IMR-90 (cell line): Measurements from ENCODE around the gene MESP2. TPM values are rescaled to one million over a fixed set of nuclear protein-coding genes. Genes with fewer than 3 reads are reported as not detected.

Source experiments
- ATAC-seq: fragments of 200-7000 bp; cut with Tn5 transposase; 2 replicates; pipeline ENCODE4 v1.9.1; 2020; ENCODE audit warnings: low read depth, mild to moderate bottlenecking, moderate library complexity
- BruUV-seq: library from RNA; stranded (reverse); fragments of 400-500 nt; replicated peaks from 2 replicates; lab custom pipeline; 2021; lab: Mats Ljungman, UMichigan
- CTCF ChIA-PET: fragments of 300-600 bp; formaldehyde crosslinking; extraction: SDS; loops from one replicate; lab custom pipeline; 2021; ENCODE audit warnings: antibody characterized with exemption; lab: Yijun Ruan, JAX
- POLR2A ChIA-PET: fragments of 300-600 bp; sonication (Branson Sonifier 250); formaldehyde crosslinking; loops from one replicate; lab custom pipeline; 2022; ENCODE audit warnings: antibody characterized with exemption; ENCODE audit not compliant: unreplicated experiment; lab: Charles Lee
- DNase-seq: peaks from one replicate; pipeline ENCODE4 v3.0.0; 2013
- H2AFZ ChIP-seq: replicated peaks from 2 replicates; pipeline ENCODE3; 2013; ENCODE audit warnings: low read length, mild to moderate bottlenecking; ENCODE audit not compliant: poor library complexity
- H2AK5ac ChIP-seq: 2 replicates; pipeline ENCODE4 v1.6.1; 2013; ENCODE audit warnings: low read depth, low read length, inconsistent platforms
- H2AK9ac ChIP-seq: replicated peaks from 2 replicates; pipeline ENCODE3; 2013; ENCODE audit warnings: mild to moderate bottlenecking, low read depth, low read length, moderate library complexity; ENCODE audit not compliant: poor library complexity
- H2BK120ac ChIP-seq: 2 replicates; pipeline ENCODE4 v1.6.1; 2013; ENCODE audit warnings: low read depth, low read length, inconsistent platforms
- H2BK15ac ChIP-seq: 3 replicates; pipeline ENCODE4 v1.6.1; 2013; ENCODE audit warnings: low read depth, low read length, inconsistent platforms
- H2BK20ac ChIP-seq: 2 replicates; pipeline ENCODE4 v1.6.1; 2013; ENCODE audit warnings: low read depth, mild to moderate bottlenecking, inconsistent platforms, low read length, moderate library complexity
- H2BK5ac ChIP-seq: 2 replicates; pipeline ENCODE4 v1.6.1; 2013; ENCODE audit warnings: mild to moderate bottlenecking, low read depth, low read length, inconsistent platforms; ENCODE audit not compliant: poor library complexity, severe bottlenecking
- H3K14ac ChIP-seq: replicated peaks from 2 replicates; pipeline ENCODE4 v1.6.1; 2013; ENCODE audit warnings: low read depth, low read length, inconsistent platforms
- H3K18ac ChIP-seq: 2 replicates; pipeline ENCODE4 v1.6.1; 2013; ENCODE audit warnings: low read depth, low read length, control low read depth
- H3K23ac ChIP-seq: 2 replicates; pipeline ENCODE4 v1.6.1; 2013; ENCODE audit warnings: low read depth, low read length, inconsistent platforms
- H3K27ac ChIP-seq: 2 replicates; pipeline ENCODE4 v1.5.1; 2013; ENCODE audit warnings: mild to moderate bottlenecking, control low read depth, low read length; ENCODE audit not compliant: insufficient read depth
- H3K27me3 ChIP-seq: 2 replicates; pipeline ENCODE4 v1.6.1; 2013; ENCODE audit warnings: low read length; ENCODE audit not compliant: control insufficient read depth, insufficient read depth
- H3K36me3 ChIP-seq: 2 replicates; pipeline ENCODE4 v1.6.1; 2013; ENCODE audit warnings: low read length, mixed read lengths; ENCODE audit not compliant: control insufficient read depth, insufficient read depth
- H3K4ac ChIP-seq: 2 replicates; pipeline ENCODE4 v1.6.1; 2013; ENCODE audit warnings: low read depth, low read length, inconsistent platforms
- H3K4me1 ChIP-seq: 2 replicates; pipeline ENCODE4 v1.6.1; 2013; ENCODE audit warnings: low read length, mixed read lengths; ENCODE audit not compliant: control insufficient read depth, insufficient read depth
- H3K4me2 ChIP-seq: 2 replicates; pipeline ENCODE4 v1.6.1; 2013; ENCODE audit warnings: low read depth, mild to moderate bottlenecking, control low read depth, low read length, moderate library complexity
- H3K4me3 ChIP-seq: 2 replicates; pipeline ENCODE4 v1.5.1; 2013; ENCODE audit warnings: low read depth, mild to moderate bottlenecking, control low read depth, low read length, moderate library complexity; ENCODE audit not compliant: insufficient read depth
- H3K56ac ChIP-seq: 2 replicates; pipeline ENCODE4 v1.6.1; 2013; ENCODE audit warnings: low read length, inconsistent platforms; ENCODE audit not compliant: insufficient read depth; ENCODE audit errors: extremely low read depth
- H3K79me1 ChIP-seq, 2 experiments: 2 replicates each; pipeline ENCODE4 v1.6.1; 2013; ENCODE audit warnings: low read length in 2 of 2, inconsistent platforms in 1 of 2, low read depth in 1 of 2
- H3K9ac ChIP-seq: 2 replicates; pipeline ENCODE4 v1.6.1; 2013; ENCODE audit warnings: low read depth, low read length, control low read depth
- H3K9me1 ChIP-seq: 2 replicates; pipeline ENCODE4 v1.6.1; 2013; ENCODE audit warnings: low read length, inconsistent platforms; ENCODE audit not compliant: insufficient read depth
- H3K9me3 ChIP-seq: 2 replicates; pipeline ENCODE4 v1.6.1; 2013; ENCODE audit warnings: low read length; ENCODE audit not compliant: control insufficient read depth, insufficient read depth
- H4K20me1 ChIP-seq: 2 replicates; pipeline ENCODE4 v1.6.1; 2013; ENCODE audit warnings: low read length, inconsistent platforms; ENCODE audit not compliant: insufficient read depth
- H4K5ac ChIP-seq: 2 replicates; pipeline ENCODE4 v1.6.1; 2013; ENCODE audit warnings: mild to moderate bottlenecking, low read depth, low read length, control low read depth
- H4K8ac ChIP-seq, 2 experiments: 2 replicates each; pipeline ENCODE4 v1.6.1; 2013; ENCODE audit warnings: low read depth in 2 of 2, low read length in 2 of 2, control low read depth in 1 of 2, inconsistent platforms in 1 of 2
- H4K91ac ChIP-seq: 2 replicates; pipeline ENCODE4 v1.6.1; 2013; ENCODE audit warnings: low read depth, low read length, inconsistent platforms; ENCODE audit not compliant: insufficient read depth
- BHLHE40 ChIP-seq: fragments of 150-350 bp; IDR thresholded peaks from 2 replicates; pipeline ENCODE4 v1.6.1; 2016; ENCODE audit warnings: mild to moderate bottlenecking, low read depth, low read length
- CEBPB ChIP-seq: IDR thresholded peaks from 2 replicates; pipeline ENCODE4 v1.6.1; 2012; ENCODE audit warnings: low read depth, low read length, improper control_type of control experiment
- CHD1 ChIP-seq: IDR thresholded peaks from 2 replicates; pipeline ENCODE4 v1.6.1; 2012; ENCODE audit warnings: low read depth, low read length, improper control_type of control experiment
- FOS ChIP-seq: fragments of 150-350 bp; IDR thresholded peaks from 2 replicates; pipeline ENCODE4 v1.6.1; 2016; ENCODE audit warnings: low read depth, low read length
- RFX5 ChIP-seq: IDR thresholded peaks from 2 replicates; pipeline ENCODE4 v1.8.0; 2012; ENCODE audit warnings: low read depth, mild to moderate bottlenecking, low read length, moderate library complexity
- SMC3 ChIP-seq: fragments of 150-350 bp; IDR thresholded peaks from 2 replicates; pipeline ENCODE4 v1.6.1; 2016; ENCODE audit warnings: low read depth, mild to moderate bottlenecking, antibody characterized with exemption, low read length, moderate library complexity
- WGBS, 2 experiments: methylation state at CpG; one replicate each; pipeline versions ENCODE4 v1.1.5 to v1.1.7; 2013; ENCODE audit warnings: missing lambda C conversion rate in 2 of 2; ENCODE audit not compliant: insufficient read length in 1 of 2; ENCODE audit errors: extremely low coverage in 2 of 2; 5-methylcytosine and 5-hydroxymethylcytosine counted together
- dilution Hi-C: fragments of 300-500 bp; cut with HindIII; formaldehyde crosslinking; loops from one replicate; pipeline ENCODE4 v1.14.3; 2018; ENCODE audit warnings: low sequenced_read_pairs; ENCODE audit not compliant: unreplicated experiment
- in situ Hi-C: fragments of 300-500 bp; cut with MboI; formaldehyde crosslinking; loops from 3 replicates; pipeline ENCODE4 v1.14.3; 2019; ENCODE audit warnings: low sequenced_read_pairs, inconsistent platforms, mixed read lengths
- intact Hi-C: fragments of 100-400 bp; cut with micrococcal nuclease; formaldehyde crosslinking; loops from 2 replicates; pipeline ENCODE4 v1.10.0; 2022
- polyA plus RNA-seq, 3 experiments: library from polyadenylated mRNA; depleted of rRNA; stranded (reverse); fragments of >200 nt; gene quantifications; 2 replicates each; pipeline ENCODE4 v1.2.3, GENCODE V29; 2012; ENCODE audit warnings: low replicate concordance in 1 of 3
- total RNA-seq: library from RNA; depleted of rRNA; stranded (reverse); fragments of >200 nt; gene quantifications from 2 replicates; pipeline ENCODE4 v1.2.3, GENCODE V29; 2012

The MESP2 gene
- total and polyA plus RNA-seq, 2 of the 4 experiments (the other 2 are of a cell fraction) = 0.18 to 0.32 TPM

DNA sequence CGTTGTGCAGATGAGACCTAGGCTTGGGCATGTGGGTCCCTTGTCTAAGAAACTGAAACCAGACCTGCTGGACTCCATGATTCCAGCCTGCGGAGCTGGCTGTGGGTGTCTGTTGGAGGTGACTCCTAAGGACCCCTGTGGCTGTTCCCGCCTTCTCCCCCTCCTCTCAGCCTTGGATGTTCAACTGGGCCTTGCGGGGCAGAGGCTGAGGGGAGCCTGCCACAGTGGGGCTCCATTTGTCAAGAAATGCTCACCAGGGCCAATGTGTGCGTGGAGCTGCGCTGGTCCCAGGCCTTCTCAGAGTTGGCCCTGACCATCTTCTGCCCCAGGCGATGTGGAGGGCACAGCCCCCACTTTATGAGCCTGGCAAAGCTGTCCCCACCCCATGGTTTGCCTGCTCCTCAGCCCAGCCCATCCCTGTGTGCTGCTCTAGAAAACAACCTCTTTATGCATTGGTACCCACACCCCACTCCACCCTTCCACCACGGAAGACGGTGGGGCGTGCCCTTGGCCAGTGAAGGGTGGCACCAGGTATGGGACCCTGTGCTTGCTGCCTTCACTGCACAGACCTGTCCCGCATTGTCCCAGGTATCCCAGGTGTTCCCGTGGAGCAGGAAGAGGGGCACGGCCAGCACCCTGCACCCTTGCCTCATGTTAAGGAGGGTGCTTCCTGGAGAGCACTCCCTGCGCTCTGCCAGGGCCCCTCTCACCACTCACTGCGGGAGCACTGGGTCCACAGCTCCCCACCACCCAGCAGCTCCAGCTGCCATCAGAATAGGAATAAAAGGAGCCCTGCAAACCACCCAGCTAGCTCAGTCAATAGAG is 7.9 kb downstream of the MESP2 start (continued):
- no peak for TF ChIP-seq SMC3

- Histone ChIP-seq H3K23ac (no peak overlapping the region), H3K9ac (no peak overlapping the region), H3K4me2 (no peak overlapping the region), H3K56ac (no peak overlapping the region), H3K4me1 (peaks cover 10% of the 10 kb centered on the region), H2BK15ac (no peak overlapping the region), H3K14ac (no peak overlapping the region), H2AK5ac (no peak overlapping the region), H3K4ac (no peak overlapping the region), H4K20me1 (no peaks in the 10 kb centered on the region), H2BK20ac (no peak overlapping the region), H2BK120ac (no peak overlapping the region), H3K27me3 (no peaks in the 10 kb centered on the region), H2AK9ac (no peak overlapping the region), H3K27ac (no peak overlapping the region), H4K8ac (no peak overlapping the region), H3K4me3 (no peak overlapping the region), H4K91ac (no peak overlapping the region), H2AFZ (no peak overlapping the region), H3K9me3 (peaks cover 3% of the 10 kb centered on the region; the same call in 1 of the 2 replicates), H4K5ac (no peak overlapping the region), H2BK5ac (no peak overlapping the region), H3K79me1 (no peaks in the 10 kb centered on the region), H3K36me3 (peaks cover 10% of the 10 kb centered on the region; the same call in 1 of the 2 replicates), H3K9me1 (no peaks in the 10 kb centered on the region; the same call in 1 of the 2 replicates), H3K18ac (no peak overlapping the region)
- no peak for ATAC-seq
- intact Hi-C loops = no loop called here
- POLR2A ChIA-PET = no interaction called here
- DNase-seq = no peak
- dilution Hi-C loops = no loop called here
- in situ Hi-C loops = no loop called here
- no TSS peak for BruUV-seq
- CTCF ChIA-PET = no interaction called here
- TF ChIP-seq FOS (no peak), CHD1 (no peak), RFX5 (no peak), BHLHE40 (no peak), CEBPB (no peak)
- WGBS, 2 experiments = 64% methylated on average over 5 of the region's 7 CpGs; no CpG with 5 or more reads in 1 of the 2 experiments
These were observed 8.5 kb downstream of the MESP2 start for GRCh38 chr15:89784686-89784960.
